Ecto neural progenitor cell (in vitro differentiated cells): ENCODE measurements around the gene STRBP.

Source experiments
- DNase-seq: peaks from one replicate; pipeline ENCODE4 v3.0.0-alpha.2; 2018; ENCODE audit warnings: low spot score

STRBP gene

DNA sequence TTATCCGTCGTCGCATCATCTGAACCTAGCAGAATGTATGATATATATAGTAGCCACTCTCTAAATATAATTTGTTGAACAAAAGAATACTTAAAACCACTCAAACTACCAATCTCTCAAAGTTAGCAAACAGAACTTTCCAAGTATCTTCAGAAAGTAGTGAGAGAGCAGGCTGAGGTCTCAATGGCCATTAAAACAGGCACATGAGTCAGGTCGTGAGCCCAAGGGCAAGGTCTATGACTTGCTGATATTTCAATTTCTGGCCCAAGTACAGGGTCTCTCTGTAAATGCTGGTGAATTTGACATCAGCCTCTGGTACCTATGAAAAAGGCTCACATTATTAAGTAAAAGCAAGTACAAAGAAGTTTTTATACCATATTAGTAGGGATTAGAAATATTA, 139.8 kb downstream of the STRBP start:
- no peak for DNase-seq

DNA sequence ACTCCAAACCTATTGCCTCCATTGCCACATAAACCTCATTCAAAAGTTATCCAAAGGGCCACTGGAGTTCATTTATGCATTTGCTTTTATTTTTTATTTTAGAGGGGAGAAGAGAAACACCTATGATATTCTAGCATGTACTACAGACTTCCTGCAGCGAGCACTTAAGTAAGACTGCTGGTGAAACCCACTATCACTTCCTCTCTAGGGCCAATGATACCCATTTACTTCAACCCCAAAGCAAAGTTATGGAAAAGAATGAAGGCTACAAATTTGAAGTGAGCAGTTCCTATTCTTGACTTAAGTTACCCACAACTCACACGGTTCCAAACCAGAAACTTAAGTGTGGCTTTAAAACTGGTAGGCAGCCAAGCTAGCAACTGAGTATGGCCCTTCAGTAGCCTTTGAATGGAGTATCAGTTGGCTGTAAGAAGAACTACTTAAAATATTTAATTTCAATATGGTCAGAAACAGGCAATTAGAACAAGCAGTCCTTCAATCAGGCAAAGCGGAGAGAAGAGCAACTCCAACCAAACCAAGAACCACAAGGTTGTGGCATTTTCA, 140.8 kb downstream of the STRBP start:
- DNase-seq, result no peak

DNA sequence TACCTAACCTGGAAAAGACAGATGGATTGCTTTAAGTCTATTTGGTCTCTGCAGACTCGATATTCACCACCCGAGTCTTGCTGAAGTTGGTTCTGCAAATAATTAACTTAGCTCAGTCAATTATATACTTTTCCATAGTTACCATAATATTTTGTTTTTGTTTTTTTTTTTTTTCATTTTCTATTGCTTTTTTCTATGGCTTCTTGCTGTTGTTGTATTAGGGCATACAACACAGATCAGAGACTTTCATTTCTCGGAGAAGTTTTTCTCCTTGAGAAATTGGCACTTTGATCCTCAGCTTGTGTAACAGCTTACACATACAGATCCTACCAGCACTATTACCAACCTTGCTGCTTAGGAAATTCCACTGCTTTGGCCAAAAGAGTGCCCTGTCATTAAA, 146.9 kb downstream of the STRBP start:
- no peak for DNase-seq

DNA sequence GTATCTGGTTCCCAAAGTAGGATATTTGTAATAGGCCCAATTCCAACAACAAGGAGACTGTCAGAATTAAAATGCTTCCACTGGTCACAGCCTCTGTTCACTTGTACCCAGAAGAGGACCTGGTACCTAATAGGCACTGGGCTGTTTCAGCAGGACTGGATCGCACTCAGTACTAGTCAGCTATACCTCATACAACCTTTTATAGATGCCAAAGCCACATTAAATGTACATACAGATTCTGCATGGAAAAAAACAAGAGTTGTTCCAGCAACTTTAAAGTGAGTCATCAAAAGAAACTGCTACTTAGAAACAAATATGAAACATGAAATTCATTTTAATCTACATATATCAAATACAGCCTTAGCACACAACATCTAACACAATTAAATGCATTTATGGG, 147.4 kb downstream of the STRBP start:
- DNase-seq, result no peak

DNA sequence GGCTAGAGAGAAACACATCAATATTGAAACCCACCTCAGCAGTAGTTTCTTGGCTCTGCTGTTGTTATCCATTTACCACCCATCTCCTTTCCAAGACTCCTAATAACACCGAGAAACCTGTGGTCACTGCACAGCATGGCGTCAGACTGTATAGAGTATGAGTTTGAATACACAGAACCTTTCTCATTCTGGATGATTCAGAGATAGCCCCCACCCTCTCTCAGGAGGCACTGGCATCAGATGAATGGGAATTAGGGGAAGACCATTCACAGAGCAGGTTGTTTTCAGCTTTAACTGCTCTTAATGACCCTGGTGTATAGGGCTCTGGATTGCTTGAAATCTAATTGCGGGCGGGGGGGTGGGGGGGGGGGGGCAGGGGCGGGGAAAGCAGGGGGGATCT, 148.3 kb downstream of the STRBP start:
- DNase-seq, result no peak

DNA sequence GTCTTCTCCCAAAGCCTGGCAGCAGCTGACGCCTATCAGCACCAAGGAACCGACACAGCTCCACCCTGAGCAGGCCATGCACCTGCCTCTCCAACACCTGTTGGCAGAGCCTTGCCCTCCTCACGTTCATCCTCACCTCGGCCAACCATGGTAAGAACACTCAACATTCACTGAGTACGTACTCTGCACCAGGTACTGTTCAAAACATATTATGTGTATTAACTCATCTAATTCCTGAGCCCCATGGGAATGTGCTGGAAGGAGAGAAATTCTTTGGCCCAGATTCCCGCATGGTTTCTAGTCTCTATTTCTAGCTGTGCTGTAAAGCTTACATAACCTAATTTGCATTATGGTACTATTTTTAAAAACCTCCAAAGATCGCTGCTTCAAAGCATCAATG, 148.8 kb downstream of the STRBP start:
- no peak for DNase-seq

DNA sequence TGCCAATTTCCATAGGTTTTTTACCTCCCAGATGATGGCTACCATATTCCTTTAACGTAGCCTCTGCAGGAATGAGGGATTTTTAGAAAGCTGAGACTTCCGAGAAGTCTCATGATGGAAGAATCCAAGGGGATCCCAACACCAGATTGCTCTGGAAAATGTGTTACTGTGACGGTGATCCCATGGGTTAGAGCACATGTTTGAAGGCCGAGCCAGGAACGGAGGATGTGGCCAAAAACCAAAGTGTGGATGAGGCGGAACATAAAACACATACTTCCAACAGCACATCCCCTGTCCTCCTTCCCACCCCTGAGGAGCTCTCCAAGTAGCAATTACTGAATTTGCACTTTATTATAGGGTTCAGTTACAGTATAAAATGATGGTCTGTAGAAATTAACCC, 152.3 kb downstream of the STRBP start:
- no peak for DNase-seq

DNA sequence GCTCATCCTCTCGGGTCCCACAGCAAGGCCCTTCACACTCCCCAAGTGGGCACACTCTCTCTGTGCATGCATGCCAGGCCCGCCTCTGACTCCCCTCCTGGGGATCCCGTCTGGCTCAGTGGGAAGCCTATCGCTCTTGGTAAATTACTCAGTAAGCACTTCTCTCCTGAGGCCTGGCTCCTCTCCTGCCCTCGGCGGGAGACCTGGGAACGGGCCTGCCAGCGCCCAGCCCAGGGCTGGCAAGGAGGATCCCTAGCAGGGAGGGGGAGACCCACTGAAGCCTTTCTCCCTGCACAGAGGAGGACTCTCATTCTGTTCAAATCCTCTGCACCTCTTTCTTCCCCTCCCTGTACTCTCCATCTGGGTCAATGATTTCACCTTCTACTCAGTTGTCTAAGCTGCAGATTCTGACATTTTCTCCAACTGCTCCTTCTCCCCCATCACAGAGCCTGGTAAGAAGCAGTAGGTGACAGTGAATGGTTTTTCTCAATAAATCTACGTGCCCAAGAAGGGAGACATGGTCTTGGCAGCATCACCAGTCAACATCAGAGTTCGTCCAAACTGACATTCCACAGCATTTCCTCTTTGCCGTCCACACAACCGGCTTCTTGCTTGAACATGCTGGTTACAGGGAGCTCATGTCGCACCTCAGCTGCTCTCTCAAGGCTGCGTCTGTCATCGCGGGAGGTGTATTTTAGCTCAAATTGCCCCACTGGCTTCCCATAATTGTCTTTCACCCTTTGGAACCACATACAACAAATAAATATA, 153.1 kb downstream of the STRBP start:
- no peak for DNase-seq

DNA sequence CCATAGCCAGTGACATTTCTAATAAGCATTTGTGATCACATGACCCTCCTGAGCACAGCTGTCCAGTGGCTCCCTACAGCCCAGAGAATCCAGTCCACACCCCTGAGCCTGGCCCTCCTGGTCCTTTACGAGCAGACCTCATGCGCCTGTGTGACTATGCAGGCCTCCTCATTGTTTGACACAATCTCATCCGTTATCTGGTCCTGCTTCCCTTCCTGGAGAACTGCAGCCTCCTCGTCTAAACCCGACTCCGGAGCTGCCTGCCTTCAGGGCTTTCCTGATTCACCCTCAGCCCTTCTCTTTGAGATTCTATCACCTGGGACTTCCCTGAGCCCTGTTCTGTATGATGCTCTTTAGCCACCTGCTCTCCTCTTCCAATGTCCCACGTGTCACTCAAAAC, 155.2 kb downstream of the STRBP start:
- no peak for DNase-seq

DNA sequence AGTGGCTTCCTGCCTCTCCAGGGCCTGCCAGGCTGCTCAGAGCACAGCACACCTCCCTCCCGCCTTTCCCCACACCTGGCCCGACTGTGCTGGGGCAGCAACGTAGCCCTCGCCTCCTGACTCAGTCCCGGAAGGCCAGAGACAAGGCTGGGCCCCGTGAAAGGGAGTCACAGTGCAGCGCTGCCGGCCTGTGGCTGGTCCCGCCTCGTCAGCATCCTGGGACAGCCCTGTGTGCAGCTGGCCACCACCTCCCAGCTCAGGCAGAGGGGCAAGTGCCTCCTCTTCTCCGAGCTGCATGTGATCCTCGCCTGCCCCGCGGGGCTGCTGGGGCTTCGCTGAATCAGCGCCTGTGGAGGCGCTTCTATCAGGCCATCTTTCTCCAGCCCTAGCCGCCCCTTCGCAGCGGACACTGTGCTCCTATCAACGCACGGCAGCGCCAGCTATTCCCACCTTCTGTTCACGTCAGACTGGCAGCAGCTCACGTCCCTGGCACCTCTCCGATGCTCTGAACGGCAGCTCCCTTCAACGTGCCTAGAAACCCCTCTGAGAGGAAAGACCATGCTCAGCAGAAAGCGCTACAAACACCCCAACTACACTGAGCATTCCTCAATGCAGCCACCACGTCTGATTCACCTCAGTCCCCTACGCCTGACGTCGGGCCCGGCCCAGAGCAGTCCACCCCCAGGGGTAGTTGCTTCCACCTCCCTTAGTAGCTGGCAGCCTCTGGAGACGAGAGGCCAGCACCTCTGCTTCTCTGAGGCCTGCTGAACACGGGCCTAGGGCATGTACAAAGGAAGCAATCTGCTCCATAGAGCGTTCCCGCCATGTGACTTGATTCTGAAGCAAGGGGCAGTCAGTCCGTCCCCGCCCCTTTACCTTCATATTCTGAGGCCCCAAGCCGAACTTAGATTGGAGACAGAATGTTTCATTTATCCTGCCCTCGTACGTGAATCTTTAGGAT, 156.1 kb downstream of the STRBP start:
- DNase-seq, result no peak

DNA sequence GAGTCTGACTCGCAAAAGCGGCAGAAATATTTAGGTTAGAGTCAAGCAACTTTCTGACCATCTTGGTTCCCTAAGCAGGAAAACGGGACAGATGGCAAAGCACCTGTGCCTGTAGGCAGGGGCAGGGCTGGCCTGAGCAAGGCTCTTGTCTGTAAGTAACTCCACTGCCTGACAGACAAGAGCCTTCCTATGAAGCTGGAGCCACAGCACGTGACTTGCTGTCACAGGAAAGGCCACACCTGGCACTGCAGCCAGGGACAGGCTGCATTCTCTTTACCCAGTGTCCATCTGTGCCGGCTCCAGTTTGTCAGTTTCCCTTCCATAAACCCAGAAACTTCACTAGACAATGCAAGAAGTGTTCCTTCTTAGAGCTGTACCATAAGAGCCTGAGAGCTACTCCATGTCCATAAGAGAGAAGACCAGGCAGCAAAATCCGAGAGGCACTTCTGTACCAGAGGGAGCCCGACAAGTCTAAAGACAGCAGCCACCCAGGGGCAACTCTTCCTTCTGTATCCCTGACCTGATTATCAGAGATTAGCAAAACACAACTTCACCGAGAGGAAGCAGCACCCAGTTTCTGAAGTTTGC, 156.9 kb downstream of the STRBP start:
- no peak for DNase-seq

DNA sequence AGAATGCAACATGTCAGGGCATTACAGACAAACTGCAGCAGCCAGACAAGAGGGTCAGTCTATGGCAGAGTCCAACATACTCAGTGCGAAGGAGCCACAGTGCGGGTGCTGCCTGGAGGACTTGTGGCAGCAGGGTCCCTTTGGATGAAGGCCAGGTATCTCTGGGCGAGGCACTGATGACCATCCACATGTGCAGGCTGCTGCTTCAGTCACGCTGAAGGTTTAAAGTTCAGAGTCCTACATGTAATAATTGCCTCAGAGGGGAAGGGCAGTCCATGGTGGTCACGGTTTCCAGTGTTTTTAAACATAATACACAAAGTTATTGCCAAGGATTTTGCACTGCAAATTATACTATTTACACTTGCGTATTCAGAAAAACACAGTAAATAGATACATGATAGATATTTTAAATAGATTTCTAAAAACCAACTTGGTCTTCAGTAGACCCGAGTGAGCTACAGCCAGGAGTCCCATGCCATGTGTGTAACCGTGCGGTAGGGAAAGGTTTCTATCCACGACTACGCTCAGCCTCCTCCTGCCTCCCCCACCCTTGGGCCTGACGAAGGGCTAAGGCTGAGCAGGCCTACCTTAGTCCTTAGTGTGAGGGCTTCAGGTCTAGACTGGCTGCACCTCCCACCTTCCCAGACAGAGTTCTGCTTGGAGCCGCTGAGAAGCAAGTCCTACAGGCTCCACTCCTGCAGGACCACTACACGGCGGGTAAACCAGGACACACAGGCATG, 158.7 kb downstream of the STRBP start:
- DNase-seq, result no peak

DNA sequence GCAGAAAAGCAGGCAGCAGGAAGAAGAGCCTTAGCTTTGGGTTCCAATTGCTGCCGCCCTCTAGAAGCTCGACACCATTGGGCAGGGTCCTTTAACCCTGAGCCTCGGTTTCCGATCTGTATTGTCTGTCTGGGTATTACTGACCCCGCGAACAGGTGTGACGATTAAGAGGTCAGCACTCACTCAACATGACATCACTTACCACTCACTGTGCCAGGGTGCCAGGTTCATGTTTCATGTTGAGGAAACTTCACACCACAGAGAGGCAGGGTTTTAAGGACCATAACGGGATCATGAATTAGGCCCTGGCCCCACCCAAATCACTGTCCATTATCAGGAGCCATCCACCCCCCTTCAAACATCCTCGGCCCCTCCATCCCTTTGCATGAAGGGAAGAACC, 159.4 kb downstream of the STRBP start:
- DNase-seq, result no peak

DNA sequence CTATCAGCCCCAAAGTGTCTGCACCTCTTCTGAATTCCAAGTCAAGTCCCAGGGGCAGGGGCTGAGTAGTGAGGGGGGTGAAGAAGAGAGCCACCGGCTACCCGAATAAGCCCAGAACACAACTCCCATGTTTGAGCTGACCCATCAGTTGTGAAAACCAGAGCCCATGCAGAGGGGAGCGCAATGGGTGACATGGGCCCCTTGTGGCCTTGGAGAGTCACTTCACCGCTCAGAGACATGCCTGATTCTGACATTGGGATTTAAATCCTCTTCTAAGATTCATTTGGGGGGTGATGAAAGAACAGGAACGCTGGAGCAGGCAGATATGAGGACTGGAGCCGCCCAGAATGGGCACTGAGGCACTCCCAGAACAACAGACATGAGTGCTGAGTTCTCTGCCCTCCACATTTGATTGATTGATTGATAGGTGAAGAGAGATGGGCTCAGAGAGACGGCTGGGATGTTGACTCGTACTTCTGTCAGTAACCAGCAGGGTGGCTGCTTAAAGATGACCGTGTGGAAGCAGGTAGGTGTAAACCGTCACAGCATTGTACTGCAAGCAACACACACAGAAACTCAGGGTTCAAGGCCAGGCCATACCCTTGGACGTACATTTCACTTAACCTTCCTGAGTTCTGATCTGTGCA, 160.6 kb downstream of the STRBP start:
- DNase-seq, result no peak

DNA sequence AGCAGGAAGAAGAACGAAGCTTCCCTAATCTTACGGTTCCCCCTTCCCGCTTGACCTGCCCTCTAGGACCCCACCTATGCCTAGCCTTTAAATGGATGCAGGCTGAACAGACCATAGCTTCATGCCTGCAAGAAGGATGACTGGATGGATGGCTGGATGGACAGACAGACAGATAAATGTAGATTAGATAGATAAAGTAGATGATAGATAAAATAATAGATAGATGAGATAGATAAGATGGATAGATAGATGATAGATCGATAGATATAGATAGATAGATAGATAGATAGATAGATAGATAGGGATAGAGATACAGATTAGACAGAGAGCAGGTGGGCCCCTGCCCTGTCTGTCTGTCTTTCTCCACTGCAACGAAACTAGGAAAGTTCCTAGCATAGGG, 162.9 kb downstream of the STRBP start:
- DNase-seq, result no peak

DNA sequence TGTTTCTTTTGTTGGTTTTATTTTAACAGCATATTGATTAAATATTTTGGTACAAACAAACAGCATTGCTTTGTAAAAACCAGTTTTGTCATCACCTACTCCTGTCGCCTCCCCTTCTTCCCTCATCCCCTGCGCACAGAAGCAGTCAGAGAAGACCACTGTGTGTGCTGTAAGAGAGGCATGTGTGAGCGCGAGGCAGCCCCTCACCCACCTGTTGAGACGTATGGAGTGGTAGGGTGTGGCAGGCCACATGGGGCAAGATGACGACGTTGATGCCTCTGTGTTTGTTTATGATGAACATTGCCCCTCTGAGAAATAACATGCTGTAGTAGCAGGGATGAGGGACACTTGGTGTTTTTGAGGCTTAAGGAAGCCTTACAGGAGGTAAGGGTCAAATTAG, 163.6 kb downstream of the STRBP start:
- no peak for DNase-seq

DNA sequence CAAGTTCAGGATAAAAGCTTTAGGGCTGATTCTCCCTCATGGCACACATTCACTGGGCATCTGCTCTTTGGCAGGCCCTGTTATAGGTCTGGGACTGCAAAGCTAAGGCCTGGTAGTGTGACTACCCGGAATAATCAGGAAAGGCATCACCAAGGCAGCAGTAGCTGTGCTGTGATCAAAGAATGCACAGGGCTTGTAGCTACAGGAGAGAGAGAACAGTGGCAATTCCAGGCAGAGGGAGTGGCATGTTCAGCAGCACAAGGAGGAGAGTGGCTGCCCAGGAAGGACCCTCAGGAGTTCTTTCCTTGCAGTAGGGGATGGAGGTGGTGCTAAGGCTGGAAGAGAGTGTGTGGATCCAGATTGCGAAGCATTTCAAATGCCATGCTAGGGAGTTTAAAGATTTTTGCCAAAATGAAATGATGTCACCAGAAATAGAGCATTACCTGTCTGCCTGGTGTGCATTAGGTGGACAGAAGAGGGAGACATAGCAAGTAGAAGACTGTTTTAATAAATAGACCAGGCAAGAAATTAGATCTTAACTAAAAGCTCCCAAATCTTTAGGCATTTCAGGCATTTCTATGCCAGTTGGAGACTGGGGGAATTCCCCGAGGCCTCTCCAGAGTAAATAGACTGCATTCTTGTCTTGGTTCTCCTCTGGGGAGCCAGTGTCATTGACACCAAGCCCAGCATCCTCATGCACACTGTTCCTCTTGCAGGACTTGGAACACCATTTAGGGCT, 165.8 kb downstream of the STRBP start:
- no peak for DNase-seq

DNA sequence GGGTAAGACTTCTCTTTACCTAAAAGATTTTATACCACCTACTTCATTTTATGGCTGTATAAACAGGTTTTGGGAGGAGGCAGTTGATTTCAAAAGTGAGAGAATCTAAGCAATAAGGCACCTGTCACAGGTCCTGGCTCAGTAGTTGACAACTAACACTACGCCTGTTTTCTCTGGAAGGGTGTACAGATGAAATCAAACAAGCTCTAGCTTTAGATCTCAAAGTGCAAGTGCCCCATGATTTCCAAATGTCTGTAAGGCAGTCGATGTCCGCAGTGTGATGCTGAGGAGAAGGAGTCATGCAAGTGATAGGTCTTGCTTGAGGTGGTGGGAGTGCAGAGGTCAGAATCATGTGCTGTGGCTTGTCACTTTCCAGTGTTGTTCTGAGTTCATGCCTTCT, 168.8 kb downstream of the STRBP start:
- no peak for DNase-seq

DNA sequence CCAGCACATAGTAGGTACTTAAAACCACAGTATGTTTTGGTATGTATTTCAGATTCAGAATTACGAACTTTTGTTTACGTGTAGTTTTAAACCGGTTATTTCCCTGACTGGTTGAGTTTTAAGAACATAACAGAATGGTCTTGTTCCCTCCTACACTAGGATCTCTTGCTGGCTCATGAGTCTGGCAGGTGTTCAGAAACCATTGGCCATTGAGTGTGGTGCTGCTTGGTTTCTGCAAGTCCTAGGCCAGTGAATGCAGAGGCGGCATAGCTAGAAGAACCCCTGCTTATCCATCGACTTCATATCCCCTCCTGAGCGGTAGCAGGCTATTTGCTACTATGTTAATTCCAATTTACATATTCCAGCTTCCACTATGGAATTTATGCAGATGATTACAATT, 169.3 kb downstream of the STRBP start:
- no peak for DNase-seq

DNA sequence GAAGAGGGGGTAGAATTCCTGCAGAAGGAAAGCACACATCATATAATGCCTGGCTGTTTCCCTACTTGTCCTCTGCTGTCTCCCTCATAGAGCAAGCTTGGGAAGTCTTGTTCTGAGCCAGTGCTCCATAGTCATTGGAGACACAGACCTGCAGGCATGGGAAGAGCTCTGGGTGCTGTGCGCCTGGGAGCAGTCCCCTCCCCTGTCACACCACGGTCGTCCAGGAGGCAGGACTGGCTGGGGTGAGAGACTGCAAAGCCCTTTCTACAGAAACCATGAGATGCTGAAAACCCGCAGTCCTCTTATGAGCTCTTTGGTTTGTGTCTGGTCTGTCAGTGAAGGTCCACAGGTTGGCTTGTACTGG, 170.3 kb downstream of the STRBP start:
- no peak for DNase-seq
